ENCODE results near the gene TRAPPC14. TPM values are rescaled to one million over a fixed set of nuclear protein-coding genes. Genes with fewer than 3 reads are reported as not detected.
"Not testable (repeated sequence)": the region's sequence is repeated elsewhere in the genome, so short reads cannot be mapped to it uniquely, and the experiment has no call there.

Gene TRAPPC14
- total RNA-seq, 4 donors from 2014 or later: 6.9 to 36.9 (median 12.7) TPM

GRCh38 chr7:100195222-100195621 is 36.7 kb upstream of the TRAPPC14 start:
- H3K36me3 ChIP-seq: no peaks in the 10 kb centered on the region
- no peak for DNase-seq (ENCODE audit: low spot score in 2 of 2)
- H3K27me3 ChIP-seq: no peaks in the 10 kb centered on the region
- 84 to 87% methylated on average over 2 of the region's 2 CpGs for WGBS, 2 donors
- no peak overlapping the region for H3K4me3 ChIP-seq
- H3K27ac ChIP-seq: no peak overlapping the region
- H3K4me1 ChIP-seq: no peaks in the 10 kb centered on the region
- TF ChIP-seq CTCF (IDR thresholded peaks at IDR 0.05) (no peak), POLR2A (IDR thresholded peaks at IDR 0.05) (no peak), EP300 (IDR thresholded peaks at IDR 0.05) (no peak)
- no peaks in the 10 kb centered on the region for H3K9me3 ChIP-seq

GRCh38 chr7:100192969-100193368 is 34.4 kb upstream of the TRAPPC14 start:
- H3K9me3 ChIP-seq: no peaks in the 10 kb centered on the region
- no peak for DNase-seq (ENCODE audit: low spot score in 2 of 2)
- TF ChIP-seq EP300 (IDR thresholded peaks at IDR 0.05) (no peak), POLR2A (IDR thresholded peaks at IDR 0.05) (no peak), CTCF (IDR thresholded peaks at IDR 0.05) (no peak)
- no peaks in the 10 kb centered on the region for H3K36me3 ChIP-seq
- no peaks in the 10 kb centered on the region for H3K4me1 ChIP-seq
- no peaks in the 10 kb centered on the region for H3K27me3 ChIP-seq
- no peak overlapping the region for H3K27ac ChIP-seq
- no peak overlapping the region for H3K4me3 ChIP-seq
- WGBS, 2 donors: 74 to 95% methylated on average over 3 of the region's 3 CpGs

GRCh38 chr7:100192281-100192862 is 33.8 kb upstream of the TRAPPC14 start:
- not testable (repeated sequence) for H3K4me1 ChIP-seq; H3K36me3 ChIP-seq; DNase-seq (ENCODE audit: low spot score in 2 of 2); H3K27me3 ChIP-seq; H3K9me3 ChIP-seq; H3K27ac ChIP-seq; H3K4me3 ChIP-seq
- WGBS, 2 donors: 91 to 94% methylated on average over 6 of the region's 6 CpGs

GRCh38 chr7:100191775-100192174 is 33.3 kb upstream of the TRAPPC14 start:
- no peaks in the 10 kb centered on the region for H3K9me3 ChIP-seq
- 38 to 42% methylated on average over 2 of the region's 2 CpGs for WGBS, 2 donors
- H3K27ac ChIP-seq: no peak overlapping the region
- H3K4me1 ChIP-seq: no peaks in the 10 kb centered on the region
- no peak overlapping the region for H3K4me3 ChIP-seq
- no peaks in the 10 kb centered on the region for H3K27me3 ChIP-seq
- no peak for DNase-seq (ENCODE audit: low spot score in 2 of 2)
- no peak for TF ChIP-seq EP300 (IDR thresholded peaks at IDR 0.05)
- TF ChIP-seq POLR2A (IDR thresholded peaks at IDR 0.05): no peak
- no peak for TF ChIP-seq CTCF (IDR thresholded peaks at IDR 0.05)
- no peaks in the 10 kb centered on the region for H3K36me3 ChIP-seq

GRCh38 chr7:100190048-100190711 is 31.7 kb upstream of the TRAPPC14 start:
- no peaks in the 10 kb centered on the region for H3K36me3 ChIP-seq
- no peak overlapping the region for H3K27ac ChIP-seq
- no peaks in the 10 kb centered on the region for H3K9me3 ChIP-seq
- no peaks in the 10 kb centered on the region for H3K27me3 ChIP-seq
- no peak for DNase-seq (ENCODE audit: low spot score in 2 of 2)
- no peaks in the 10 kb centered on the region for H3K4me1 ChIP-seq
- no peak for TF ChIP-seq POLR2A (IDR thresholded peaks at IDR 0.05)
- peak; percentile 23 to 57 (median 29) for TF ChIP-seq CTCF (IDR thresholded peaks at IDR 0.05)
- WGBS, 2 donors: 49 to 52% methylated on average over 4 of the region's 4 CpGs
- no peak overlapping the region for H3K4me3 ChIP-seq

Measured in tibial nerve (tissue), 4 donors.